ENCODE results near the gene PIM2.

PIM2 gene

DNA sequence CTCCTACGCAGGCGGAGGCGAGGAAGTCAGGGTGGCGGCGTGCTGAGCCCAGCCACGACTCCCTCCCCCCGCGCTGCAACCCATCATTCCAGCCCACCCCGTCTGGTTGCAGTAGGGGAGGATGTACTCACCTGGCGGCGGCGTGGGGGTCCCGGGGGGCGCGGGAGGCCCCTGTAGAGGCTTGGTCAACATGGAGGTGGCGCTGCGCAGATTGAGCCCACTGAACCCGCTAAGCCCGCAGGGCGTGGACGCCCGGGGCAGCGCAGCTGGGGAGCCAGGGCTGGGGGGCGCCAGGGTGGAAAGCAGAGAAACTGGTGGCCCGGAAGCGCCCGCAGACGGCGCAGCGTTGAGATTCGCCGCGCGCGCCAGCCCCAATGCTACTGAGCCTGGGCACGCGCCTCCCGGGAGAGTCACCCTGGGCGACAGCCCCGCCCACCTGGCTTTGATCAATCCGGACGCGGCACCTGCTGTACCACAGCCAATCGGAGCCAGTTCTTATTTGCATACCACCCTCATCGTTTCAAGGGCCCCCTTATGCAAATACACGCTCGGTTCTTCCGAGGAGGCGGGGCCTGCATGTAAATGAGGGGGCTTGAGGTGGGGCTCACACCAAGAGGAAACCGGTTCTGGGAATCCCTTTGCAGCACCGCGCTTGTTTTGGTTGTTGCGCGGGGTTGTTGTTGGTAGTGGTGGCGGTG lies at the start of gene PIM2:
PIM2 (minus strand) TSS at position 382 of the 698 bp plus-strand sequence; CDS start at position 192, 190 bp downstream.
- DNase-seq (ENCODE audit: low read depth): peak; percentile 85

GRCh38 chrX:48968377-48968776 lies 49.6 kb upstream of the PIM2 start:
- DNase-seq (ENCODE audit: low read depth): no peak

GRCh38 chrX:48966796-48967579 lies 48.2 kb upstream of the PIM2 start:
- DNase-seq (ENCODE audit: low read depth): no peak

- no peak for DNase-seq (ENCODE audit: low read depth)
These were observed 47.1 kb upstream of the PIM2 start for GRCh38 chrX:48965959-48966358.

DNA sequence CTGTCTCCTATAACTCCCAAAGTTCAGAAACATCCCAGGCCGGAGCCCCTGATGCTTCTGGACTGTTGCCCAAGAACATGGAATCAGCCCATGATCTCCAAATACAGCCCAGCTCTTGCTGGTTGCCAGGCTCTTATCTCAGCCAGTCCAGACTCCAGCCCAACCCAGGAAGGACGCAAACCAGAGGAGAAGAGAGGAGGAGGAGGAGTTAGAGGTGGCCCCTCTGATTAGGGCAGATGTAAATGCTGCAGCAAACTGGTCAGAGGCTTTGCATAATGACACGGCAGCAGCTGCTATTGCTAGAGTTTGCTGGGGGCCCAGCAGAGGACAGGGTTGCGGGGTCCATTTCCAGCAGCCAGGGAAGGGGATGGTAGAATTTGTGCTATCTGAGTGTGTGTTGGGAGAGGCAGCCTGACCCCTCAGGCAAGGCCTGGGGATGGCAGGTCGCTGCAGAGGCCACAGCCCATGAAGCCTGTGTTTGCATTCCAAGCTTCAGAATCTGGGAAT lies 42.8 kb upstream of the PIM2 start:
- DNase-seq (ENCODE audit: low read depth): peak; percentile 78

DNA sequence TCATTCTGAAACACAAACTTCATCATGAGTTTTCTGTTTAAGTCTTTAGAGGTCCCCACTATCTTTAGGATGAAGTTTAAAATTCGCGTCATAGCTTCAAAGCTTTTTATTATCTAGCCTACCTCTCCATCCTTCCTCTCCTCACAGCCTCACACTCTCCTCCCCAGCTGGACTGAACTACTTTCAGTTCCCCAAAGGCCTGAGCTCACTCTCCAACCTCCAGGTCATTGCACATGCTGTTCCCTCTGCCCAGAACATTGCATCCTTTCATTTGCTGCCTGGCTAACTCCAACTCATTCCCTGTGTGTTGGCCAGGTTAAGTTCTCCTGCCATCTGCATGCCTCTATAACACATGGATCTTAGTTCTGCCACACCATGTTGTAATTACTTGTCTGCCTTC lies 41.5 kb upstream of the PIM2 start:
- no peak for DNase-seq (ENCODE audit: low read depth)

DNA sequence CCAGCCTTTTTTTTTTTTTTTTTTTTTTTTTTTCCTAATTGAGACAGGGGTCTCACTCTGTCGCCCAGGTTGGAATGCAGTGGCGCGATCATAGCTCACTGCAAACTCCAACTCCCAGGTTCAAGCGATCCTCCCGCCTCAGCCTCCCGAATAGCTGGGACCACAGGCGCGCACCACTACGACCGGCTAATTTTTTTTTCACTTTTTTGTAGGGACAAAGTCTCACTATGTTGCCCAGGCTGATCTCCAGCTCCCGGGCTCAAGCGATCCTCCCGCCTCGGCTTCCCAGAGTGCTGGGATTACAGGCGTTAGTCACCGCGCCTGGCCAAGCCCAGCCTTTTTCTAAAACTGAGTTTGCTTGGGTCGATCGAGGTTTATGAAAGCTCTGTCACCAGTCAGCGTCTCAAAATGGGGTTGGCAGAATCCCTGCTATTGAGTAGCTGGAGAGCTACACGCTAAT lies 39.8 kb upstream of the PIM2 start:
- DNase-seq (ENCODE audit: low read depth): peak; percentile 53

DNA sequence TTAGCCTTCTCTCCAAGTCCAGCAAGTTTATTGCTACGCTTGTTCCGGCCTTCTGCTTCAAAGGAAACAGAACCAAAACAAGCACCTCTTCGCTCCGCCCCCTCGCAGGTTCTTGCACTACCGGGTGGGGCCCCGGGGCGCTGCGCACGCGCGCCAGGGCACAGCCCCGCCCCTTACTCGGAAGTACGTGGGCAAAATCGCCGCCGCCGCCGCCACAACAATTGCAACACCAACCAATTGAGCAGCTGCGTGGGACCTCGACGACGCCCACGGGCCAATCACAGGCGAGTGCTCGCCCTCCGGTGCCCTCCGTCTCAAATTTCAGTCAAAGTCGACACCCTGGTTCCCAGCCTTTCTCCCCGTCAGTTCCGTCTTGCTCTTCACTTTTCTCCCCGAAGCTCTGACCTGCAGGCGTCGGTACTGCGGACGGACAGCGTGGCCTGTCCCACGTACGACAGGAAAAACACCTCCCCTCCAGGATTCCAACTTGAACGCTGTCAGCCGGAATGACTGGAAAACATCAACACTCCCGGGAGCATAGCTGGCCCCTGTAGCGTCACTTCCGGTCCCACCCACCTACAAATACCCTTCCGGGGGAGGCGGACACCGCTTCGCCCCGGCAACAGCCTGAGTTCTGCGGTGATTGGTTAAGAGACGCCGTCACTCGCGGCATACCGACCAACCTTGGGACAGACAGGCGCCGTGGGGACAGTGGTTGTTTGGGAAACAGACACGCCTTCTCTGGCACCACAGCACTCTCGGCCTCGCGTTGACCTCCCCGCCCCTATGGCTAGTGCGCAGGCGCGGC lies 39.2 kb upstream of the PIM2 start:
- DNase-seq (ENCODE audit: low read depth): peak; percentile 98

GRCh38 chrX:48957477-48957826 lies 38.6 kb upstream of the PIM2 start, which contains the start of gene OTUD5:
OTUD5 (minus strand) TSS chrX:48957607; CDS start chrX:48957570, 37 bp downstream.
- no peak for DNase-seq (ENCODE audit: low read depth)

GRCh38 chrX:48956728-48957414 lies 38.0 kb upstream of the PIM2 start:
- DNase-seq (ENCODE audit: low read depth): no peak

DNA sequence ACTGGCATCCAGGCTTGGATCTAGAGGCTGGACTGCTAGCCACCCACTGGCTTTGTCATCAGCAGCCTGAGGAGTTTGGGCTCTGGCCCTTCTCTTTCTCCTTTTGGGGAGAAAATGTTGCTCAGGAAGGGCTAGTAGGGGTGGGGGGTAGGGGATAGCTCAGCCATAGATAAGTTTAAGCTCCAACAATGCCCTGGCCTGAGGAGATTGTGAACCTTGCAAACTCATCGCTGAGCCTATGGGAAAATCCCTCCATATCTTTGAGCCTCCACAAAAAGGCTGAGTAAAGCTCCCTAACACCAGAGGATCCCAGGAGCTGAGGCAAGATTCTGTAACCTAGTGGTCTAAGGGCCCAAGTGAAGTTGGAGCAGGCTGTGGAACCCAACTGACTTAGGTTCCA lies 29.8 kb upstream of the PIM2 start:
- no peak for DNase-seq (ENCODE audit: low read depth)

- peak; percentile 40 for DNase-seq (ENCODE audit: low read depth)
These were observed 26.9 kb upstream of the PIM2 start for GRCh38 chrX:48945517-48946348.

DNA sequence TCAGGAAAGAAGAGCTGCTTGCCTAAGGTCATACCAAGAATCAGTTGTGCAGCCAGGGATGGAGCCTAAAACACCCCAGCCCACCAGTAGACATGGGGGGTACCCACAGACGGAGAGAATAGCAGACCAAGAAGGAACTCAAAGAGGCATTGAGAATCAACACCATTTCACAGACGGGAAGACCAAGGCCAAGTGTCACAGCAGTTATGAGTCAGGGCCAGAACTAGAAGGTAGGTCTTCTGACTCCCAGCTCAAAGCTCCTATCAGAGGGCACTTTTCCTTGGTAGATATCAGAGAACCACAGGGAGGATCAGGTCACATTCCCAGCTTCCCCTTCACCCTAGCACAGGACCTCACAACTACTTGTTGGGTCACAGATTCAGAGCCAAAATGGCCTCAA lies 24.1 kb upstream of the PIM2 start:
- DNase-seq (ENCODE audit: low read depth): no peak

DNA sequence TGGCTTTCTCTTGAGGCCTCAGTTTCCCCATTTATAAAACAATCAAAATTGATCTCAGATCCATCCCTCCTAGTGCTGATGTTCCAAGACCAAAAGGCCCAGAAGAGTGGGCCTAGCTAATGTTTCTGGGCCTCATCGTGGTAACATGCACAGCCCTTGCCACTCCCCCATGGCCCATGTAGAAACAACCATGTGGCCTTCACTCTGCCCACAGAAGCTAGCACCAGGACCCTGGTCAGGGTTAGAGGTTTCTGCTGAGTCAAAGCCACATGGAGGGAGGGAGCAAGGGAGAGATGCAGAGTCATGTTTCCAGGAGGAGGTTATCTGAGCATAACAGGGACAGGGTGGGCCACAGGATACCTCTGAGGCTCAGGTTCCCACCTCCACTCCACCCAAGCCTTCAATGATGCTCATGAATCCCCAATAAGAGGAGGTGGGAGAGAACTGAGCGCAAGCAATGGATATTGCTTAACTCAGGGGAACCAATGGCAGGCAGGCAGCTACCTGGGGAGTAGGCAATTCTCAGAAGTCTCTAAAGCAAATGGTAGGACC lies 21.7 kb upstream of the PIM2 start:
- no peak for DNase-seq (ENCODE audit: low read depth)

DNA sequence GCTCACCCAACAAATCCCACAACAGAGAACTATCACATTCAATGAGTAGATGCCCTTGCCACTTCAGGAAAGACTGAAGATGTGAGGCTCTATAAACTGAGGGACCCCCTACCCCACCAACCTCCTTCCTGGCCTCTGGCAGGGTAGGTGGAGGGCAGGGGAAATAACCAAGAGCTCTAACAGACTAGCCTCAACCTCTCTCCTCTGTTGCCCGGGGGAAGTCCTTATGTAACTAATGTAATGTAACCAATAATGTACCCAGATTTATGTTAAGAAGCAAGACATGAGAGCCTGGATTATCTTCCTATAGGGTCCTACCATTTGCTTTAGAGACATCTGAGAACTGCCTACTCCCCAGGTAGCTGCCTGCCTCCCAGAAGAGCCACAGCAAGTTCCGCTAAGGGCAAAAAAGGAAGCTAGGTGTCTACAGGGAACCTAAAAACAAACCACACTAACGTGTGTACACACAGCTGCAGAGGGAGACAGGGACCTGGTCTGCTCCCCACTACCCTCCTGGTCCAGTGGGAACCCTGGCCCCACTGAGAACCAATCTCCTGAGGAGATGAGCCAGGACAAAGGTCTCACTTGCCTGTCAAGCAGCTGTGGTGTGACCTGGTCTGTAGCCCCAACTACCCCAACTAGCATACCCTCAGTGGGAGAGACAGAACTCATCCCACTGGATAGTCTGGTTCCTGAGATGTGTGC lies 20.9 kb upstream of the PIM2 start:
- no peak for DNase-seq (ENCODE audit: low read depth)

- DNase-seq (ENCODE audit: low read depth): no peak
These were observed 20.0 kb upstream of the PIM2 start for GRCh38 chrX:48938721-48939425.

DNA sequence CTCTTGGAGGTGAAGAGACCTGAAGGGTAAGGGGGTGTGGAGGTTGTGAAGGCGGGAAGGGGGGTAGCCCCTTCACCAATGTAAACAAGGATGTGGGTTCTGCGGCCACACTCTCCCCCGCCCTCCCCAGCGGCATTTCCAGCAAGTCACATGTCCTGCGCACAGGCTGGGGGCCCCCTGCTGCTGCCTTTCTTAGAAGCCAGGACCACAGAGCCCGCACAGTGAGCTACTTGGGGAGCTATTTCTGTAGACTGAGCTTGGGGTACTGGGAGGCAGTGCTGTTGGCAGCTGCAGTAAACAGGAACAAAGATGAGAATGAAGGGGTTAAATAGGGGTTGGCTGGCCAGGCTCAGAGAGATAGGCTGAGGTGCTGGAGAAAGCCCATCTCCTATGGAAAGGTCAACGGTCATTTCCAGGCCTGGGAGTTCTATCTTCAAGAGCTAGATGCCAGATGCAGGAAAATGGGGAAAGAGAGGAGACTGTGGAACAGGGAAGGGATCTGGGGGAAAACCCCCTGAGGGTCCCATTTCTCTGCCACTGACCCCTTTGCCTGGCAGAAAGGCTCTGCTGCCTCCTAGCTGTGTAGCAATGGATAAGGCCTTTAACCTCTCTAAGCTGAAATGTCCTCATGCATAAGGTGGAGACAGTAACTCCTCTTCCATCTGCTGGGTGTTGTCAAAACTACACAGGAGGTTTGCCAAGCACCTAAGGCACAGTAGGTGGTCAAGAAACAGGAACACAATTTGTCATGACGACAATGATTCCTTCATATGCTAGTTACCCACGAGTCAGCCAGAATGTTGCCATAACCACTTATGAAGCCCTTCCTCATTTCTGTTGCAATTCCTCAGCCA lies 18.5 kb upstream of the PIM2 start:
- peak; percentile 31 for DNase-seq (ENCODE audit: low read depth)

GRCh38 chrX:48936429-48937053 lies 17.7 kb upstream of the PIM2 start:
- DNase-seq (ENCODE audit: low read depth): no peak

Data from amniotic epithelial cell (primary cell).